NCI-H345 treated with DMSO at 0.1 percent for 48 hours (cell line): ENCODE measurements around the gene FDPS.

Source experiments
- DNase-seq: peaks from one replicate; lab custom pipeline; 2025; ENCODE audit not compliant: unreplicated experiment; lab: John Stamatoyannopoulos, UW

Gene FDPS

DNA sequence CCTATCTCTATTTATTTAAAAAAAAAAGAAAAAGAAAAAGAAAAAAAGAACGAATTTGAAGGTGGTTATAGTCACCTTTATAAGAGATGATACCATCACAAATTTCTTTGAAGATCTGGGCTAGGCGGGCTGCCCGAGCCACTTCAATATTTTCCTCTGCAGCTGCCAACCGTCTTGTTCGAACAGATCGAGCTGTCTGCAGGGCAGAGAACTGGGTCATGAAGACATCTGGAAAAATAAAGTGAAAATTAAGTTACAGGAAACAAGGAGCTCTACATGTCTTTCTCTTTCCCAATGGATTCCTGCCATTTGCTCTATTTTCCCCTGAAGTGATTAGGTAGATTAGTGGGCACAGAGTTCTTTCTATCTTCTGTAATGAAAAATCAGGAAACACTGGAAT, 44.0 kb downstream of the FDPS start:
- DNase-seq: no peak

DNA sequence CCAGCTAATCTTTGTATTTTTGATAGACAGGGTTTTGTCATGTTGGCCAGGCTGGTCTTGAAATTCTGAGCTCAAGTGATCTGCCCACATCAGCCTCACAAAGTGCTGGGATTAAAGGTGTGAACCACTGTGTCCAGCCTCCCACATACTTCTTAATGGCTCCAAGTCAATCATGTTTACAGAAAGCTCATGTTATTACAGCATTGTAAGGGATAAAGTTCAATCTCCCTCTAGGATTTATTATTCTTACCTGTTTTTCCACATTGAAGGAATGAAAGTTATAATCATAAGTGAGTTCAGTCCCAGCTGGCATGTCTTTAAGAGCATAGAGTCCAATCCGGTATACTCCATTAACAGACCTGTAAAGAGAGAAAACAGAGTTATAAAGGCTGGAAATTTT, 51.4 kb downstream of the FDPS start:
- DNase-seq: no peak
